SIG-M5 (cell line): ENCODE results near the gene LAMA4.

Source experiments
- DNase-seq: peaks from one replicate; lab custom pipeline; 2025; lab: John Stamatoyannopoulos, UW

Gene LAMA4

GRCh38 chr6:112193117-112193516 is 61.2 kb downstream of the LAMA4 start:
- DNase-seq = no peak

- DNase-seq = no peak
Observed at GRCh38 chr6:112191509-112192020, 62.8 kb downstream of the LAMA4 start.

GRCh38 chr6:112190164-112190563 is 64.2 kb downstream of the LAMA4 start:
- DNase-seq = no peak

GRCh38 chr6:112189494-112189893 is 64.9 kb downstream of the LAMA4 start:
- no peak for DNase-seq

GRCh38 chr6:112188906-112189305 is 65.5 kb downstream of the LAMA4 start:
- DNase-seq = no peak

GRCh38 chr6:112187736-112188135 is 66.6 kb downstream of the LAMA4 start:
- no peak for DNase-seq

GRCh38 chr6:112184951-112185350 is 69.4 kb downstream of the LAMA4 start:
- no peak for DNase-seq

GRCh38 chr6:112183271-112183671 is 71.1 kb downstream of the LAMA4 start:
- no peak for DNase-seq

GRCh38 chr6:112181130-112181529 is 73.2 kb downstream of the LAMA4 start:
- DNase-seq = no peak

- DNase-seq = peak; percentile 4
Observed at GRCh38 chr6:112180095-112180820, 74.1 kb downstream of the LAMA4 start.

GRCh38 chr6:112179631-112180030 is 74.7 kb downstream of the LAMA4 start:
- no peak for DNase-seq

- no peak for DNase-seq
Observed at GRCh38 chr6:112178846-112179245, 75.5 kb downstream of the LAMA4 start.

- DNase-seq = no peak
Observed at GRCh38 chr6:112177092-112177491, 77.3 kb downstream of the LAMA4 start.

- DNase-seq = no peak
Observed at GRCh38 chr6:112176175-112176574, 78.2 kb downstream of the LAMA4 start.

- no peak for DNase-seq
Observed at GRCh38 chr6:112173221-112173804, 81.1 kb downstream of the LAMA4 start.

- DNase-seq = no peak
Observed at GRCh38 chr6:112172540-112172939, 81.8 kb downstream of the LAMA4 start.

- DNase-seq = no peak
Observed at GRCh38 chr6:112169541-112169940, 84.8 kb downstream of the LAMA4 start.

- no peak for DNase-seq
Observed at GRCh38 chr6:112163295-112164257, 90.8 kb downstream of the LAMA4 start.

- DNase-seq = no peak
Observed at GRCh38 chr6:112160745-112161144, 93.6 kb downstream of the LAMA4 start.

GRCh38 chr6:112156668-112157067 is 97.7 kb downstream of the LAMA4 start:
- no peak for DNase-seq

GRCh38 chr6:112155886-112156285 is 98.5 kb downstream of the LAMA4 start:
- DNase-seq = no peak

- DNase-seq = no peak
Observed at GRCh38 chr6:112154711-112155110, 99.7 kb downstream of the LAMA4 start.
